Measurements from ENCODE around the gene RAB11FIP3. TPM values are rescaled to one million over a fixed set of nuclear protein-coding genes. Genes with fewer than 3 reads are reported as not detected.

The RAB11FIP3 gene
- total RNA-seq, 4 donors from 2014 or later = 20.7 to 62.5 (median 29.1) TPM

- H3K27me3 ChIP-seq = no peaks in the 10 kb centered on the region
- no peak overlapping the region for H3K4me3 ChIP-seq
- H3K36me3 ChIP-seq = no peaks in the 10 kb centered on the region
- DNase-seq (ENCODE audit: low spot score in 2 of 2) = no peak
- no peak overlapping the region for H3K27ac ChIP-seq
- WGBS = 88% methylated on average over 10 of the region's 10 CpGs
- H3K4me1 ChIP-seq = no peaks in the 10 kb centered on the region
- no peaks in the 10 kb centered on the region for H3K9me3 ChIP-seq
- TF ChIP-seq CTCF (IDR thresholded peaks at IDR 0.05) (no peak), EP300 (IDR thresholded peaks at IDR 0.05) (no peak), POLR2AphosphoS5 (IDR thresholded peaks at IDR 0.05) (no peak), POLR2A (IDR thresholded peaks at IDR 0.05) (no peak)
Measured at GRCh38 chr16:444027-444426, 18.6 kb downstream of the RAB11FIP3 start.

GRCh38 chr16:445566-445965 is 20.1 kb downstream of the RAB11FIP3 start:
- no peak overlapping the region for H3K4me3 ChIP-seq
- H3K36me3 ChIP-seq = no peaks in the 10 kb centered on the region
- no peak for DNase-seq (ENCODE audit: low spot score in 2 of 2)
- 59% methylated on average over 3 of the region's 4 CpGs for WGBS
- TF ChIP-seq EP300 (IDR thresholded peaks at IDR 0.05) = no peak
- TF ChIP-seq CTCF (IDR thresholded peaks at IDR 0.05) = no peak
- no peak for TF ChIP-seq POLR2AphosphoS5 (IDR thresholded peaks at IDR 0.05)
- no peak for TF ChIP-seq POLR2A (IDR thresholded peaks at IDR 0.05)
- no peaks in the 10 kb centered on the region for H3K9me3 ChIP-seq
- H3K27ac ChIP-seq = no peak overlapping the region
- H3K4me1 ChIP-seq = no peaks in the 10 kb centered on the region
- no peaks in the 10 kb centered on the region for H3K27me3 ChIP-seq

GRCh38 chr16:450385-450784 is 24.9 kb downstream of the RAB11FIP3 start:
- no peaks in the 10 kb centered on the region for H3K27me3 ChIP-seq
- H3K4me1 ChIP-seq = peaks cover 5% of the 10 kb centered on the region
- no peak overlapping the region for H3K4me3 ChIP-seq
- 69% methylated on average over 8 of the region's 8 CpGs for WGBS
- no peaks in the 10 kb centered on the region for H3K9me3 ChIP-seq
- no peak overlapping the region for H3K27ac ChIP-seq
- TF ChIP-seq EP300 (IDR thresholded peaks at IDR 0.05) (no peak), POLR2AphosphoS5 (IDR thresholded peaks at IDR 0.05) (no peak), CTCF (IDR thresholded peaks at IDR 0.05) (no peak), POLR2A (IDR thresholded peaks at IDR 0.05) (no peak)
- no peak for DNase-seq (ENCODE audit: low spot score in 2 of 2)
- H3K36me3 ChIP-seq = no peaks in the 10 kb centered on the region

GRCh38 chr16:450785-451512 is 25.5 kb downstream of the RAB11FIP3 start:
- Histone ChIP-seq H3K27ac (no peak overlapping the region), H3K4me3 (no peak overlapping the region), H3K27me3 (no peaks in the 10 kb centered on the region), H3K4me1 (peaks cover 5% of the 10 kb centered on the region), H3K9me3 (no peaks in the 10 kb centered on the region), H3K36me3 (no peaks in the 10 kb centered on the region)
- TF ChIP-seq EP300 (IDR thresholded peaks at IDR 0.05) = no peak
- no peak for TF ChIP-seq POLR2AphosphoS5 (IDR thresholded peaks at IDR 0.05)
- no peak for TF ChIP-seq POLR2A (IDR thresholded peaks at IDR 0.05)
- TF ChIP-seq CTCF (IDR thresholded peaks at IDR 0.05) = no peak
- 61% methylated on average over 14 of the region's 14 CpGs for WGBS
- no peak for DNase-seq (ENCODE audit: low spot score in 2 of 2)

GRCh38 chr16:454397-454940 is 29.0 kb downstream of the RAB11FIP3 start:
- Histone ChIP-seq H3K4me1 (peaks cover 21% of the 10 kb centered on the region), H3K27ac (no peak overlapping the region), H3K9me3 (no peaks in the 10 kb centered on the region), H3K27me3 (no peaks in the 10 kb centered on the region), H3K36me3 (no peaks in the 10 kb centered on the region), H3K4me3 (no peak overlapping the region)
- WGBS = 86% methylated on average over 13 of the region's 13 CpGs
- no peak for DNase-seq (ENCODE audit: low spot score in 2 of 2)
- no peak for TF ChIP-seq EP300 (IDR thresholded peaks at IDR 0.05)
- TF ChIP-seq POLR2AphosphoS5 (IDR thresholded peaks at IDR 0.05) = no peak
- no peak for TF ChIP-seq CTCF (IDR thresholded peaks at IDR 0.05)
- no peak for TF ChIP-seq POLR2A (IDR thresholded peaks at IDR 0.05)
